ENCODE data around the gene NUBPL. TPM values are rescaled to one million over a fixed set of nuclear protein-coding genes. Genes with fewer than 3 reads are reported as not detected.

Gene NUBPL
- total and polyA plus RNA-seq, 7 experiments from 2014 or later: 5.8 to 11.7 (median 8.3) TPM

- Mint-ChIP-seq H3K9me3 (peaks cover 0 to 1% (median 0%) of the 10 kb centered on the region in 11 donors), H3K27me3 (peaks cover 0 to 11% (median 4%) of the 10 kb centered on the region in 5 donors), H3K27ac (peak overlapping the region in 1 of 9 donors; percentile 55), H3K36me3 (no peaks in the 10 kb centered on the region), H3K4me3 (no peak overlapping the region), H3K4me1 (peaks cover 0 to 5% (median 0%) of the 10 kb centered on the region in 7 donors)
- intact Hi-C loops (cut with micrococcal nuclease): no loop called here
- ATAC-seq: no peak
- no peaks in the 10 kb centered on the region for H3K4me1 ChIP-seq (ENCODE audit: control insufficient read depth in 2 of 2, insufficient read depth in 2 of 2, low read length in 2 of 2)
- POLR2A ChIA-PET: no interaction called here
- no peak for DNase-seq
- no peaks in the 10 kb centered on the region for H3K27me3 ChIP-seq (ENCODE audit: control insufficient read depth in 2 of 2, insufficient read depth in 2 of 2, low read length in 2 of 2)
- H3K27ac ChIP-seq (ENCODE audit: low read depth, low read length): no peak overlapping the region
- no peaks in the 10 kb centered on the region for H3K9me3 ChIP-seq (ENCODE audit: control insufficient read depth in 2 of 3, low read length in 3 of 3)
- no peaks in the 10 kb centered on the region for H3K36me3 ChIP-seq (ENCODE audit: control insufficient read depth in 2 of 3, insufficient read depth in 3 of 3, low read length in 3 of 3)
- no peak overlapping the region for H3K4me3 ChIP-seq (ENCODE audit: low read length)
- CTCF ChIA-PET: no interaction called here
Observed at GRCh38 chr14:31880935-31881334, 319.7 kb downstream of the NUBPL start.

- ChIA-PET CTCF (no interaction called here), POLR2A (no interaction called here)
- Mint-ChIP-seq H3K27ac (no peak overlapping the region), H3K4me1 (peaks cover 0 to 5% (median 0%) of the 10 kb centered on the region in 7 donors), H3K36me3 (no peaks in the 10 kb centered on the region), H3K9me3 (no peaks in the 10 kb centered on the region), H3K4me3 (no peak overlapping the region), H3K27me3 (peaks cover 0 to 11% (median 4%) of the 10 kb centered on the region in 5 donors)
- Histone ChIP-seq H3K36me3 (ENCODE audit: control insufficient read depth in 2 of 3, insufficient read depth in 3 of 3, low read length in 3 of 3) (no peaks in the 10 kb centered on the region), H3K9me3 (ENCODE audit: control insufficient read depth in 2 of 3, low read length in 3 of 3) (no peaks in the 10 kb centered on the region), H3K27ac (ENCODE audit: low read depth, low read length) (no peak overlapping the region), H3K27me3 (ENCODE audit: control insufficient read depth in 2 of 2, insufficient read depth in 2 of 2, low read length in 2 of 2) (no peaks in the 10 kb centered on the region), H3K4me1 (ENCODE audit: control insufficient read depth in 2 of 2, insufficient read depth in 2 of 2, low read length in 2 of 2) (no peaks in the 10 kb centered on the region), H3K4me3 (ENCODE audit: low read length) (no peak overlapping the region)
- intact Hi-C loops (cut with micrococcal nuclease): no loop called here
- DNase-seq (no peak), ATAC-seq (no peak)
Observed at GRCh38 chr14:31881531-31882310, 320.5 kb downstream of the NUBPL start.

- Mint-ChIP-seq H3K4me3 (no peak overlapping the region), H3K27me3 (peaks cover 0 to 15% (median 0%) of the 10 kb centered on the region in 5 donors), H3K36me3 (no peaks in the 10 kb centered on the region), H3K9me3 (no peaks in the 10 kb centered on the region), H3K4me1 (peaks cover 0 to 3% (median 0%) of the 10 kb centered on the region in 7 donors), H3K27ac (no peak overlapping the region)
- CTCF ChIA-PET: no interaction called here
- Histone ChIP-seq H3K27ac (ENCODE audit: low read depth, low read length) (no peak overlapping the region), H3K4me1 (ENCODE audit: control insufficient read depth in 2 of 2, insufficient read depth in 2 of 2, low read length in 2 of 2) (no peaks in the 10 kb centered on the region), H3K27me3 (ENCODE audit: control insufficient read depth in 2 of 2, insufficient read depth in 2 of 2, low read length in 2 of 2) (no peaks in the 10 kb centered on the region), H3K4me3 (ENCODE audit: low read length) (no peak overlapping the region), H3K9me3 (ENCODE audit: control insufficient read depth in 2 of 3, low read length in 3 of 3) (no peaks in the 10 kb centered on the region), H3K36me3 (ENCODE audit: control insufficient read depth in 2 of 3, insufficient read depth in 3 of 3, low read length in 3 of 3) (no peaks in the 10 kb centered on the region)
- intact Hi-C loops (cut with micrococcal nuclease): no loop called here
- no peak for DNase-seq
- ATAC-seq: no peak
- POLR2A ChIA-PET: no interaction called here
Observed at GRCh38 chr14:31884238-31884637, 323.0 kb downstream of the NUBPL start.

GRCh38 chr14:31884776-31885379, 323.7 kb downstream of the NUBPL start:
- Histone ChIP-seq H3K27me3 (ENCODE audit: control insufficient read depth in 2 of 2, insufficient read depth in 2 of 2, low read length in 2 of 2) (no peaks in the 10 kb centered on the region), H3K36me3 (ENCODE audit: control insufficient read depth in 2 of 3, insufficient read depth in 3 of 3, low read length in 3 of 3) (no peaks in the 10 kb centered on the region), H3K4me1 (ENCODE audit: control insufficient read depth in 2 of 2, insufficient read depth in 2 of 2, low read length in 2 of 2) (no peaks in the 10 kb centered on the region), H3K27ac (ENCODE audit: low read depth, low read length) (no peak overlapping the region), H3K9me3 (ENCODE audit: control insufficient read depth in 2 of 3, low read length in 3 of 3) (no peaks in the 10 kb centered on the region), H3K4me3 (ENCODE audit: low read length) (no peak overlapping the region)
- CTCF ChIA-PET: no interaction called here
- H3K4me3 Mint-ChIP-seq: no peak overlapping the region
- H3K4me1 Mint-ChIP-seq: peaks cover 0 to 3% (median 0%) of the 10 kb centered on the region in 7 donors
- no peaks in the 10 kb centered on the region for H3K9me3 Mint-ChIP-seq
- ATAC-seq (no peak), DNase-seq (no peak)
- H3K27ac Mint-ChIP-seq: no peak overlapping the region
- no peaks in the 10 kb centered on the region for H3K36me3 Mint-ChIP-seq
- POLR2A ChIA-PET: no interaction called here
- peaks cover 0 to 11% (median 0%) of the 10 kb centered on the region in 5 donors for H3K27me3 Mint-ChIP-seq
- intact Hi-C loops (cut with micrococcal nuclease): no loop called here

- H3K4me1 ChIP-seq (ENCODE audit: control insufficient read depth in 2 of 2, insufficient read depth in 2 of 2, low read length in 2 of 2): no peaks in the 10 kb centered on the region
- DNase-seq (no peak), ATAC-seq (no peak)
- H3K27me3 ChIP-seq (ENCODE audit: control insufficient read depth in 2 of 2, insufficient read depth in 2 of 2, low read length in 2 of 2): no peaks in the 10 kb centered on the region
- Mint-ChIP-seq H3K36me3 (no peaks in the 10 kb centered on the region), H3K4me3 (no peak overlapping the region), H3K4me1 (peaks cover 0 to 3% (median 0%) of the 10 kb centered on the region in 7 donors), H3K27ac (no peak overlapping the region), H3K27me3 (peaks cover 0 to 9% (median 0%) of the 10 kb centered on the region in 5 donors), H3K9me3 (no peaks in the 10 kb centered on the region)
- H3K27ac ChIP-seq (ENCODE audit: low read depth, low read length): no peak overlapping the region
- intact Hi-C loops (cut with micrococcal nuclease): no loop called here
- no peak overlapping the region for H3K4me3 ChIP-seq (ENCODE audit: low read length)
- POLR2A ChIA-PET: no interaction called here
- no peaks in the 10 kb centered on the region for H3K9me3 ChIP-seq (ENCODE audit: control insufficient read depth in 2 of 3, low read length in 3 of 3)
- CTCF ChIA-PET: no interaction called here
- no peaks in the 10 kb centered on the region for H3K36me3 ChIP-seq (ENCODE audit: control insufficient read depth in 2 of 3, insufficient read depth in 3 of 3, low read length in 3 of 3)
Observed at GRCh38 chr14:31886156-31886835, 325.1 kb downstream of the NUBPL start.

GRCh38 chr14:31887929-31888580, 326.9 kb downstream of the NUBPL start:
- POLR2A ChIA-PET: no interaction called here
- Mint-ChIP-seq H3K9me3 (no peaks in the 10 kb centered on the region), H3K4me3 (no peak overlapping the region), H3K27ac (peak overlapping the region in 1 of 9 donors; percentile 55), H3K36me3 (no peaks in the 10 kb centered on the region), H3K4me1 (peaks cover 0 to 3% (median 0%) of the 10 kb centered on the region in 7 donors), H3K27me3 (peaks cover 0 to 9% (median 0%) of the 10 kb centered on the region in 5 donors)
- Histone ChIP-seq H3K4me1 (ENCODE audit: control insufficient read depth in 2 of 2, insufficient read depth in 2 of 2, low read length in 2 of 2) (no peaks in the 10 kb centered on the region), H3K27me3 (ENCODE audit: control insufficient read depth in 2 of 2, insufficient read depth in 2 of 2, low read length in 2 of 2) (no peaks in the 10 kb centered on the region), H3K4me3 (ENCODE audit: low read length) (no peak overlapping the region), H3K36me3 (ENCODE audit: control insufficient read depth in 2 of 3, insufficient read depth in 3 of 3, low read length in 3 of 3) (no peaks in the 10 kb centered on the region), H3K27ac (ENCODE audit: low read depth, low read length) (no peak overlapping the region), H3K9me3 (ENCODE audit: control insufficient read depth in 2 of 3, low read length in 3 of 3) (no peaks in the 10 kb centered on the region)
- CTCF ChIA-PET: no interaction called here
- ATAC-seq (no peak), DNase-seq (no peak)
- intact Hi-C loops (cut with micrococcal nuclease): no loop called here

Data from naive thymus-derived CD4-positive, alpha-beta T cell (primary cell).